Smooth muscle cell (in vitro differentiated cells): ENCODE results near the gene FGD1. TPM values are rescaled to one million over a fixed set of nuclear protein-coding genes. Genes with fewer than 3 reads are reported as not detected.
A peak's percentile ranks its signal among the peaks of the same experiment; 100 is the strongest.
"Not testable (repeated sequence)": the region's sequence is repeated elsewhere in the genome, so short reads cannot be mapped to it uniquely, and the experiment has no call there.

Experiments
- DNase-seq: peaks from one replicate; lab custom pipeline; 2025; ENCODE audit not compliant: unreplicated experiment; lab: John Stamatoyannopoulos, UW
- H2AFZ ChIP-seq: fragments of 200-600 bp; sonication (generic); 2 replicates; pipeline ENCODE4 v1.6.0; 2016; ENCODE audit warnings: antibody characterized with exemption, low read depth, mild to moderate bottlenecking
- H3F3A ChIP-seq: fragments of 200-600 bp; sonication (generic); 2 replicates; pipeline ENCODE4 v1.6.0; 2017; ENCODE audit warnings: antibody characterized with exemption, low read depth
- H3K27ac ChIP-seq: fragments of 200-600 bp; sonication (generic); 2 replicates; pipeline ENCODE4 v1.5.1; 2016; ENCODE audit warnings: low read depth, mild to moderate bottlenecking
- H3K27me3 ChIP-seq: fragments of 200-600 bp; sonication (generic); 2 replicates; pipeline ENCODE4 v1.6.1; 2016; ENCODE audit warnings: low read depth, mild to moderate bottlenecking
- H3K36me3 ChIP-seq: fragments of 200-600 bp; sonication (generic); 2 replicates; pipeline ENCODE4 v1.5.1; 2016; ENCODE audit warnings: low read depth
- H3K4me1 ChIP-seq: fragments of 200-600 bp; sonication (generic); 2 replicates; pipeline ENCODE4 v1.5.1; 2016; ENCODE audit warnings: low read depth
- H3K4me2 ChIP-seq: fragments of 200-600 bp; sonication (generic); 2 replicates; pipeline ENCODE4 v1.6.0; 2016; ENCODE audit warnings: mild to moderate bottlenecking
- H3K4me3 ChIP-seq: fragments of 200-600 bp; sonication (generic); 2 replicates; pipeline ENCODE4 v1.5.1; 2016; ENCODE audit warnings: mild to moderate bottlenecking
- H3K79me2 ChIP-seq: fragments of 200-600 bp; sonication (generic); 2 replicates; pipeline ENCODE4 v1.6.0; 2016; ENCODE audit warnings: low read depth, mild to moderate bottlenecking
- H3K9ac ChIP-seq: fragments of 200-600 bp; sonication (generic); 2 replicates; pipeline ENCODE4 v1.6.0; 2016; ENCODE audit warnings: low read depth
- H3K9me3 ChIP-seq: fragments of 200-600 bp; sonication (generic); replicated peaks from 2 replicates; pipeline ENCODE4 v1.5.1; 2016; ENCODE audit warnings: low read depth
- H4K20me1 ChIP-seq: fragments of 200-600 bp; sonication (generic); 2 replicates; pipeline ENCODE4 v1.6.0; 2016; ENCODE audit warnings: low read depth
- WGBS: methylation state at CpG from one replicate; pipeline ENCODE4 v1.1.7; 2016; ENCODE audit warnings: low lambda C conversion rate; 5-methylcytosine and 5-hydroxymethylcytosine counted together
- polyA plus RNA-seq: library from polyadenylated mRNA; unstranded; fragments of >200 nt; fragmentation: Nextera tagmentation; extraction: Ambion mirVana; gene quantifications from 2 replicates; pipeline ENCODE4 v1.2.1, GENCODE V29; 2016
- total RNA-seq: library from RNA; depleted of rRNA; stranded (reverse); fragments of >200 nt; gene quantifications from 2 replicates; pipeline ENCODE4 v1.2.3, GENCODE V29; 2014
- TF ChIP-seq, protein P1 (sequence below): fragments of 200-600 bp; sonication (generic); IDR thresholded peaks from 2 replicates; pipeline ENCODE4 v1.5.1; 2017; ENCODE audit warnings: borderline replicate concordance, mild to moderate bottlenecking, antibody characterized with exemption; ENCODE audit not compliant: insufficient read depth, poor library complexity, severe bottlenecking

The FGD1 gene
- 7.8 and 10.8 TPM in 2 replicates for total RNA-seq
- polyA plus RNA-seq, result 16.5 and 23.5 TPM in 2 replicates

GRCh38 chrX:54495814-54496516, at the start of gene FGD1:
Gene FGD1 (minus strand): TSS chrX:54496234. CDS start chrX:54495432, 802 bp downstream.
- H4K20me1 ChIP-seq, result peaks cover 4% of the 10 kb centered on the region
- H3K4me2 ChIP-seq, result peak within 1 kb of the TSS; percentile 86
- H3F3A ChIP-seq, result no peaks in the 10 kb centered on the region
- H3K27me3 ChIP-seq, result no peaks in the 10 kb centered on the region
- H3K27ac ChIP-seq, result peak within 1 kb of the TSS; percentile 35
- TF ChIP-seq, protein P1, sequence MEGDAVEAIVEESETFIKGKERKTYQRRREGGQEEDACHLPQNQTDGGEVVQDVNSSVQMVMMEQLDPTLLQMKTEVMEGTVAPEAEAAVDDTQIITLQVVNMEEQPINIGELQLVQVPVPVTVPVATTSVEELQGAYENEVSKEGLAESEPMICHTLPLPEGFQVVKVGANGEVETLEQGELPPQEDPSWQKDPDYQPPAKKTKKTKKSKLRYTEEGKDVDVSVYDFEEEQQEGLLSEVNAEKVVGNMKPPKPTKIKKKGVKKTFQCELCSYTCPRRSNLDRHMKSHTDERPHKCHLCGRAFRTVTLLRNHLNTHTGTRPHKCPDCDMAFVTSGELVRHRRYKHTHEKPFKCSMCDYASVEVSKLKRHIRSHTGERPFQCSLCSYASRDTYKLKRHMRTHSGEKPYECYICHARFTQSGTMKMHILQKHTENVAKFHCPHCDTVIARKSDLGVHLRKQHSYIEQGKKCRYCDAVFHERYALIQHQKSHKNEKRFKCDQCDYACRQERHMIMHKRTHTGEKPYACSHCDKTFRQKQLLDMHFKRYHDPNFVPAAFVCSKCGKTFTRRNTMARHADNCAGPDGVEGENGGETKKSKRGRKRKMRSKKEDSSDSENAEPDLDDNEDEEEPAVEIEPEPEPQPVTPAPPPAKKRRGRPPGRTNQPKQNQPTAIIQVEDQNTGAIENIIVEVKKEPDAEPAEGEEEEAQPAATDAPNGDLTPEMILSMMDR, result no peak
- 34% methylated on average over 9 of the region's 51 CpGs for WGBS
- peak within 1 kb of the TSS; percentile 71 for H3K4me3 ChIP-seq
- H3K4me1 ChIP-seq, result no peaks in the 10 kb centered on the region
- peak within 1 kb of the TSS; percentile 43 for H2AFZ ChIP-seq
- H3K36me3 ChIP-seq, result no peaks in the 10 kb centered on the region
- peaks cover 40% of the 10 kb centered on the region for H3K79me2 ChIP-seq
- peak; percentile 25 for DNase-seq
- peak within 1 kb of the TSS; percentile 62 for H3K9ac ChIP-seq
- no peaks in the 10 kb centered on the region for H3K9me3 ChIP-seq

GRCh38 chrX:54542239-54542638, 46.2 kb upstream of the FGD1 start:
- not testable (repeated sequence) for H4K20me1 ChIP-seq, DNase-seq, H3K4me2 ChIP-seq, H3K9ac ChIP-seq, H3K36me3 ChIP-seq, H2AFZ ChIP-seq, H3F3A ChIP-seq, H3K9me3 ChIP-seq, H3K79me2 ChIP-seq, H3K4me1 ChIP-seq, H3K27ac ChIP-seq, H3K27me3 ChIP-seq, H3K4me3 ChIP-seq
- WGBS, result 80% methylated on average over 3 of the region's 4 CpGs

- 57% methylated on average over 4 of the region's 4 CpGs for WGBS
- Histone ChIP-seq H2AFZ (no peak overlapping the region), H3F3A (no peaks in the 10 kb centered on the region), H3K27ac (peak overlapping the region; percentile 65), H3K4me2 (no peak overlapping the region), H3K79me2 (peaks cover 2% of the 10 kb centered on the region), H3K9me3 (no peaks in the 10 kb centered on the region), H3K36me3 (no peaks in the 10 kb centered on the region), H3K9ac (peak overlapping the region; percentile 43), H3K4me3 (no peak overlapping the region), H3K4me1 (no peaks in the 10 kb centered on the region), H4K20me1 (no peaks in the 10 kb centered on the region), H3K27me3 (no peaks in the 10 kb centered on the region)
- no peak for DNase-seq
- TF ChIP-seq, protein P1, result no peak
Measured at GRCh38 chrX:54540289-54540688, 44.3 kb upstream of the FGD1 start.

DNA sequence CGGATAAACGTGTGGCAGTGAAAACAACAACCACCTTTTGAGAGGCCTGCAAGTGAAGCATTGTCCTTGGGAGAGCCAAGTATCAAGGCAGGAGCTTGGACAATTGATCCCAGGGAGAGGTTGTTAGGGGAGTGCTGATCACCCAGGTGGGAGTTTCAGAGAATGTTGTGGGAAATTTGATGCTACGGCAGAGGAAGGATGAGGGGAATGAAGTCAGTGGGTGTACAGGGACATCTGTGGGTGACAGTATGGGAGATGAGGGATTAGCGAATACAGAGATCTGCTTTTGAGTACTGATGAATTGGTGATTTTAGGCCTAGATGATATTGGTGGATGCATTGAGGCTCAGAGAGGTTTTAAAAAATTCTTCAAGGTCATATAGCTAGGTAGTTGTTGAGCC, 38.2 kb upstream of the FGD1 start:
- Histone ChIP-seq H3K4me3 (no peak overlapping the region), H3K9me3 (no peaks in the 10 kb centered on the region), H3K79me2 (peaks cover 42% of the 10 kb centered on the region), H2AFZ (no peak overlapping the region), H3K4me2 (no peak overlapping the region), H3K27ac (no peak overlapping the region), H3K36me3 (no peaks in the 10 kb centered on the region), H4K20me1 (no peaks in the 10 kb centered on the region), H3K9ac (no peak overlapping the region), H3K4me1 (no peaks in the 10 kb centered on the region), H3K27me3 (no peaks in the 10 kb centered on the region), H3F3A (no peaks in the 10 kb centered on the region)
- WGBS, result 78% methylated on average over 4 of the region's 4 CpGs
- TF ChIP-seq, protein P1, result no peak
- no peak for DNase-seq
